DOHH2 (cell line): ENCODE measurements around the gene DUS4L.

ENCODE experiments used
- H3F3A ChIP-seq: fragments of 200-600 bp; sonication (generic), shearing (Covaris generic); 2 replicates; pipeline ENCODE4 v1.6.0; 2016; ENCODE audit warnings: antibody characterized with exemption, mild to moderate bottlenecking; ENCODE audit not compliant: control insufficient read depth, insufficient read depth
- H3K27ac ChIP-seq: fragments of 200-600 bp; sonication (generic); 2 replicates; pipeline ENCODE4 v1.5.1; 2014; ENCODE audit warnings: low read depth, mild to moderate bottlenecking, low read length, moderate library complexity
- H3K27me3 ChIP-seq: fragments of 200-600 bp; sonication (generic); 2 replicates; pipeline ENCODE4 v1.6.1; 2014; ENCODE audit warnings: mild to moderate bottlenecking, low read length, mixed read lengths; ENCODE audit not compliant: control insufficient read depth
- H3K36me3 ChIP-seq: fragments of 200-600 bp; sonication (generic); 2 replicates; pipeline ENCODE4 v1.6.1; 2014; ENCODE audit warnings: mild to moderate bottlenecking, low read length, moderate library complexity, mixed read lengths; ENCODE audit not compliant: control insufficient read depth
- H3K4me1 ChIP-seq: fragments of 200-600 bp; sonication (generic); 2 replicates; pipeline ENCODE4 v1.6.1; 2014; ENCODE audit warnings: mild to moderate bottlenecking, low read length, mixed read lengths; ENCODE audit not compliant: control insufficient read depth
- H3K4me2 ChIP-seq: fragments of 200-600 bp; sonication (generic); 2 replicates; pipeline ENCODE4 v1.6.0; 2014; ENCODE audit warnings: mild to moderate bottlenecking, low read length, moderate library complexity
- H3K4me3 ChIP-seq: fragments of 200-600 bp; sonication (generic); 2 replicates; pipeline ENCODE4 v1.5.1; 2014; ENCODE audit warnings: mild to moderate bottlenecking, low read length, mixed read lengths
- H3K79me2 ChIP-seq: fragments of 200-600 bp; sonication (generic); 2 replicates; pipeline ENCODE4 v1.6.1; 2014; ENCODE audit warnings: mild to moderate bottlenecking, low read length, mixed read lengths; ENCODE audit not compliant: control insufficient read depth
- H3K9me2 ChIP-seq: fragments of 200-600 bp; sonication (generic); replicated peaks from 2 replicates; pipeline ENCODE4 v1.6.1; 2014; ENCODE audit warnings: mild to moderate bottlenecking, low read length, mixed read lengths; ENCODE audit not compliant: control insufficient read depth
- H3K9me3 ChIP-seq: fragments of 200-600 bp; sonication (generic); 2 replicates; pipeline ENCODE4 v1.6.1; 2014; ENCODE audit warnings: antibody characterized with exemption, low read length, mixed read lengths; ENCODE audit not compliant: control insufficient read depth, insufficient read depth
- H4K20me1 ChIP-seq: fragments of 200-600 bp; sonication (generic); 2 replicates; pipeline ENCODE4 v1.6.0; 2014; ENCODE audit warnings: low read depth, mild to moderate bottlenecking, antibody characterized with exemption, low read length, moderate library complexity; ENCODE audit not compliant: control insufficient read depth, insufficient read depth
- CTCF ChIP-seq: fragments of 200-600 bp; sonication (generic); IDR thresholded peaks from one replicate; pipeline ENCODE4 v1.5.1; 2014; ENCODE audit warnings: antibody characterized with exemption, mild to moderate bottlenecking, low read depth, low read length; ENCODE audit not compliant: poor library complexity, severe bottlenecking
- EZH2phosphoT487 ChIP-seq: fragments of 200-600 bp; sonication (generic); IDR thresholded peaks from 2 replicates; pipeline ENCODE4 v1.6.1; 2017; ENCODE audit warnings: borderline replicate concordance, mild to moderate bottlenecking, antibody characterized with exemption, low read length, moderate library complexity, mixed read lengths

Gene DUS4L

GRCh38 chr7:107613948-107614347 is 50.2 kb downstream of the DUS4L start:
- Histone ChIP-seq H3K9me2 (no peaks in the 10 kb centered on the region), H3K27ac (no peak overlapping the region), H3K9me3 (no peaks in the 10 kb centered on the region), H4K20me1 (no peaks in the 10 kb centered on the region), H3K27me3 (no peaks in the 10 kb centered on the region), H3K4me3 (no peak overlapping the region), H3K79me2 (no peaks in the 10 kb centered on the region), H3F3A (no peaks in the 10 kb centered on the region), H3K36me3 (peaks cover 20% of the 10 kb centered on the region), H3K4me2 (no peak overlapping the region), H3K4me1 (no peaks in the 10 kb centered on the region)
- TF ChIP-seq EZH2phosphoT487 = no peak
- TF ChIP-seq CTCF = no peak

GRCh38 chr7:107614425-107614824 is 50.7 kb downstream of the DUS4L start:
- no peaks in the 10 kb centered on the region for H3K79me2 ChIP-seq
- H3K27ac ChIP-seq = no peak overlapping the region
- H3K4me2 ChIP-seq = no peak overlapping the region
- H3K27me3 ChIP-seq = no peaks in the 10 kb centered on the region
- TF ChIP-seq CTCF (no peak), EZH2phosphoT487 (no peak)
- no peaks in the 10 kb centered on the region for H3F3A ChIP-seq
- no peaks in the 10 kb centered on the region for H3K4me1 ChIP-seq
- H3K9me2 ChIP-seq = no peaks in the 10 kb centered on the region
- peaks cover 19% of the 10 kb centered on the region for H3K36me3 ChIP-seq
- no peaks in the 10 kb centered on the region for H4K20me1 ChIP-seq
- H3K4me3 ChIP-seq = no peak overlapping the region
- no peaks in the 10 kb centered on the region for H3K9me3 ChIP-seq

GRCh38 chr7:107615910-107616680 is 52.3 kb downstream of the DUS4L start:
- Histone ChIP-seq H4K20me1 (no peaks in the 10 kb centered on the region), H3K79me2 (no peaks in the 10 kb centered on the region), H3K9me3 (no peaks in the 10 kb centered on the region), H3K27me3 (no peaks in the 10 kb centered on the region), H3K36me3 (peaks cover 19% of the 10 kb centered on the region), H3K27ac (no peak overlapping the region), H3F3A (no peaks in the 10 kb centered on the region), H3K4me3 (no peak overlapping the region), H3K4me1 (no peaks in the 10 kb centered on the region), H3K9me2 (no peaks in the 10 kb centered on the region), H3K4me2 (no peak overlapping the region)
- TF ChIP-seq CTCF = no peak
- no peak for TF ChIP-seq EZH2phosphoT487
